ENCODE measurements around the gene LGR6. TPM values are rescaled to one million over a fixed set of nuclear protein-coding genes. Genes with fewer than 3 reads are reported as not detected.

LGR6 gene
- total RNA-seq, 2 experiments from 2014 or later: 0.26 TPM; not detected in 1

DNA sequence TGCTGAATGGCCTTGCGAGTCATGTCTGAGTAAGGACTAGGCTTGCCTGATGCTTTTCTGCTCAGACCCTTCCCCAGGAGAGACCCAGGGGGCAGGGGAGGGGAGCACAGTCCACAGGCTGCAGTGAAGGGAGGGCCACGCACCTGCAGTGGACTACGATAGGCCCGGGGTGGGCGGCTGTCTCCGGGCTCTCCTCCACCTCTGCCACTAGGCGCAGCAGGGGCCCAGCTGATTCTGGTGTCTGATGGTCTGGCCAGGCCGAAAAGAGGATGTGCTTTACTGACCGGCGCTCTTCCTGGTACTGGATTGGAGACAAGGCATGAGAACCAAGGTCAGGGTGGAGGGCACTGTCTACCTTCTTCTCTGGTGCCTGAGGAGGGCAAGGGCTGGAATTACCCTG, 41.2 kb upstream of the LGR6 start:
- CTCF ChIA-PET: interaction anchor here (0.6 to 5.6 kb wide), 2 partner anchors 32 to 113 kb away, joined by 3 to 32 read pairs; no protein-coding TSS in a partner anchor
- H3K4me1 Mint-ChIP-seq: peaks cover 49% of the 10 kb centered on the region

GRCh38 chr1:202153284-202153683, 40.3 kb upstream of the LGR6 start:
- CTCF ChIA-PET: interaction anchor here (0.6 to 5.6 kb wide), 3 partner anchors 18 to 112 kb away, joined by 3 to 32 read pairs (median 26); no protein-coding TSS in a partner anchor
- Mint-ChIP-seq H3K9me3 (ENCODE audit: low read depth) (no peaks in the 10 kb centered on the region), H3K36me3 (peaks cover 76% of the 10 kb centered on the region), H3K27ac (no peak overlapping the region), H3K4me3 (no peak overlapping the region), H3K27me3 (no peaks in the 10 kb centered on the region), H3K4me1 (peaks cover 54% of the 10 kb centered on the region)
- no peak for DNase-seq
- ATAC-seq: no peak

More for the DNA sequence above, 41.2 kb upstream of the LGR6 start:
- Mint-ChIP-seq H3K36me3 (peaks cover 75% of the 10 kb centered on the region), H3K27ac (no peak overlapping the region), H3K4me3 (no peak overlapping the region), H3K9me3 (ENCODE audit: low read depth) (no peaks in the 10 kb centered on the region), H3K27me3 (no peaks in the 10 kb centered on the region)
- no peak for DNase-seq
- no peak for ATAC-seq

DNA sequence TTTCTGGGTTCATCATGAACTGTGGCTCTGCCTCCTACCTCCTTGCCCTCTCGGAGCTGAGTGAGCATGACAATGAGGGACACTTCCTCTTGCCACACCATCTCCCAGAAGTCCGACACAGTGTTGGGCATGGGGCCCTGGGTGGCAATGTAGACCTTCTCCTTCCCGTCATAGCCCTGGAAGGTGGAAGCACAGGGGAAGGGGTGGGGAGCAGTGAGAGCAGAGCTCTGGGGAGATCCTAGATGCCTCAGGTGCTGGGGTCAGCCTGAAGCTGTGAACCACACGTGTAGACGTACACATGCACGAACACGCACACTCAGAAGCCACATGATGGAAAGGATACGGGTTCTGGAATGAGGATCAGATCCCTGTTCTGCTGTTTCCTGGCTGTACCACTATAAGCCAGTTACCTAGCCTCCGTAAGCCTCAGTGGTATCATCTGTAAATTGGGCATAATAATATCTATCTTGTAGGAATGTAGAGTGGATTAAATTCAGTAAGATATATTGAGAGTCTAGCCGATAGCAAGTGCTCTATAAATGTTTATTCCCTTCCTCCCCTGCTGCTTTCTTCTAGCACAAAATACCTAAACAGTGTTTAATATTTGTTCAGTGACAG, 39.3 kb upstream of the LGR6 start:
- H3K27ac Mint-ChIP-seq: peak overlapping the region; percentile 8

GRCh38 chr1:202154766-202155477, 38.7 kb upstream of the LGR6 start:
- Mint-ChIP-seq H3K27ac (peak overlapping the region; percentile 8), H3K27me3 (no peaks in the 10 kb centered on the region), H3K4me3 (no peak overlapping the region), H3K9me3 (ENCODE audit: low read depth) (no peaks in the 10 kb centered on the region), H3K4me1 (peaks cover 62% of the 10 kb centered on the region), H3K36me3 (peaks cover 77% of the 10 kb centered on the region)
- CTCF ChIA-PET: interaction anchor here (0.6 to 5.6 kb wide), 18 partner anchors 9 to 161 kb away, joined by 3 to 32 read pairs (median 8); partner anchors contain the start of genes ARL8A and LGR6
- ATAC-seq (peak; percentile 49), DNase-seq (peak; percentile 74)

More for the DNA sequence above, 39.3 kb upstream of the LGR6 start:
- DNase-seq: no peak
- Mint-ChIP-seq H3K9me3 (ENCODE audit: low read depth) (no peaks in the 10 kb centered on the region), H3K36me3 (peaks cover 76% of the 10 kb centered on the region), H3K27me3 (no peaks in the 10 kb centered on the region), H3K4me1 (peaks cover 60% of the 10 kb centered on the region), H3K4me3 (no peak overlapping the region)
- no peak for ATAC-seq
- CTCF ChIA-PET: interaction anchor here (0.6 to 5.6 kb wide), 18 partner anchors 8 to 162 kb away, joined by 3 to 32 read pairs (median 8); partner anchors contain the start of genes ARL8A and LGR6

DNA sequence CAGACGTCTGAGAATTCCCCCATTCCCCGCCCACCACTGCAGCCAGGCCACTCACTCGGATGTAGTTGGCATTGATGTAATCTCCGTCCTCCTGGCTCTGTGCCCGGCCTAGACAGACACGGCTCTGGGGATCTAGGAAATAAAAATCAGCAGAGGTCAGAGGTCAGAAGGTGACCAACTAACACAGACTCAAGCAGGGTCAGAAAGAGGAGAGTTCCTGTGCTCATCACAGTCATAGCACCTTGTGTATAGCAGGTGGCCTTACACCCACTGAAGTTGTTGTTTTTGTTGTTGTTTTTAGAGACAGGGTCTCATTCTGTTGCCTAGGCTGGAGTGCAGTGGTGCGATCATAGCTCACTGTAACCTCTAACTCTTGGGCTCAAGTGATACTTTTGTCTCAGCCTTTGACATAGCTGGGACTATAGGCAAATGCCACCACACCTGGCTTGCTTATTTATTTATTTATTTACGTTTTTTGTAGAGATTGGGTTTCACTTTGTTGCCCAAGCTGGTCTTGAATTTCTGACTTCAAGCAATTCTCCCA, 38.0 kb upstream of the LGR6 start:
- H3K27me3 Mint-ChIP-seq: no peaks in the 10 kb centered on the region
- DNase-seq (no peak), ATAC-seq (no peak)
- H3K27ac Mint-ChIP-seq: no peak overlapping the region
- CTCF ChIA-PET: interaction anchor here (1.0 to 5.6 kb wide), 16 partner anchors 9 to 160 kb away, joined by 3 to 32 read pairs (median 8); partner anchors contain the start of genes ARL8A and LGR6
- peaks cover 74% of the 10 kb centered on the region for H3K36me3 Mint-ChIP-seq
- H3K4me3 Mint-ChIP-seq: no peak overlapping the region
- H3K4me1 Mint-ChIP-seq: peaks cover 60% of the 10 kb centered on the region
- no peaks in the 10 kb centered on the region for H3K9me3 Mint-ChIP-seq (ENCODE audit: low read depth)

DNA sequence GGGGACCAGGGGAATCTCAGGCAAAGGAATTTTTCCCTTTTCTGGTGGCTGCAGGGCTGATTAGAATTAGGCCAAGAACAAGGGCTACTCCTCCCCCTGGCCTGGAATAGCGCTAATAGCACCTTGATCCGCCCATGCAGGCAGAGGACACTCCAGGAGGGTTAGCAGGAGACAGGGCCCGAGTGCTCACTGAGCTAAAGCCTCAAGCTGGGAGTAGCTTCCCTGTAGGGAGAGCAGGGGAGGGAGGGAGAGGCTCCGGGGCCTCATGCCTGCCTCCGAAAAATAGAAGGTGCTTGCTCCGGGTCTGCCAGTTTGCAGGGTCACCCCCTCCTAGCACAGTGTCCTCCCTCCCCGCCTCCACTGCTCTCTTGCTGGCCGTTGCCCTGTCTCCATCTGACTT, 37.0 kb upstream of the LGR6 start:
- peak overlapping the region; percentile 21 for H3K4me3 Mint-ChIP-seq
- peaks cover 65% of the 10 kb centered on the region for H3K36me3 Mint-ChIP-seq
- DNase-seq (no peak), ATAC-seq (no peak)
- H3K4me1 Mint-ChIP-seq: peaks cover 58% of the 10 kb centered on the region
- no peaks in the 10 kb centered on the region for H3K9me3 Mint-ChIP-seq (ENCODE audit: low read depth)
- no peaks in the 10 kb centered on the region for H3K27me3 Mint-ChIP-seq
- no peak overlapping the region for H3K27ac Mint-ChIP-seq
- CTCF ChIA-PET: interaction anchor here (1.4 to 5.6 kb wide), 8 partner anchors 10 to 36 kb away, joined by 3 to 32 read pairs (median 23); partner anchors contain the start of gene LGR6

DNA sequence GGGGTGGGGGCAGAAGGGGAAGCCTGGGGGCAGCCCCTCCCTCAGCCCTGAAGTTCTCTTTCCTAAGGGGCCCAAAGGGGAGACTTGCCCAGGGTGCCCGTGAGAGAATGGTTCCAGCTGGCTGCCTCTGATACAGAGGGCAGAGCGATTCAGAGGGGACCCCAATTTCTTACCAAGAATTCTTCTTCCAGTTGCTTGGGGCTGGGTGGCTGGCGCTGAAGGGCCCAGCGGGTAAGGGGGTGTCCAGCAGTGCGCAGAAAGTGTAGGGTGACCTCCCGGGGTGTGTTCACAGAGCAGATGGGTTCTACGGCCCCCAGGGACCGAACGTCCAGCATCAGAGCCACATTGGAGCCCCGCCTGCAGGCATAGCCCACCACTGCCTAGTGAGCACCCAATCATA, 35.7 kb upstream of the LGR6 start:
- ATAC-seq (no peak), DNase-seq (no peak)
- CTCF ChIA-PET: interaction anchor here (5.6 kb wide), 1 partner anchor 26 kb away, joined by 32 read pairs; no protein-coding TSS in a partner anchor
- Mint-ChIP-seq H3K27me3 (no peaks in the 10 kb centered on the region), H3K36me3 (peaks cover 57% of the 10 kb centered on the region), H3K4me1 (peaks cover 67% of the 10 kb centered on the region), H3K9me3 (ENCODE audit: low read depth) (no peaks in the 10 kb centered on the region), H3K4me3 (peak overlapping the region; percentile 98), H3K27ac (peak overlapping the region; percentile 99)

- peak overlapping the region; percentile 99 for H3K27ac Mint-ChIP-seq
- H3K9me3 Mint-ChIP-seq (ENCODE audit: low read depth): no peaks in the 10 kb centered on the region
- peaks cover 71% of the 10 kb centered on the region for H3K4me1 Mint-ChIP-seq
- ATAC-seq: peak; percentile 20
- peak overlapping the region; percentile 98 for H3K4me3 Mint-ChIP-seq
- peaks cover 49% of the 10 kb centered on the region for H3K36me3 Mint-ChIP-seq
- peak; percentile 77 for DNase-seq
- H3K27me3 Mint-ChIP-seq: no peaks in the 10 kb centered on the region
- CTCF ChIA-PET: interaction anchor here (0.7 to 6.2 kb wide), 7 partner anchors 12 to 329 kb away, joined by 3 to 32 read pairs (median 3); no protein-coding TSS in a partner anchor
These were observed 34.6 kb upstream of the LGR6 start for GRCh38 chr1:202158810-202159533.

DNA sequence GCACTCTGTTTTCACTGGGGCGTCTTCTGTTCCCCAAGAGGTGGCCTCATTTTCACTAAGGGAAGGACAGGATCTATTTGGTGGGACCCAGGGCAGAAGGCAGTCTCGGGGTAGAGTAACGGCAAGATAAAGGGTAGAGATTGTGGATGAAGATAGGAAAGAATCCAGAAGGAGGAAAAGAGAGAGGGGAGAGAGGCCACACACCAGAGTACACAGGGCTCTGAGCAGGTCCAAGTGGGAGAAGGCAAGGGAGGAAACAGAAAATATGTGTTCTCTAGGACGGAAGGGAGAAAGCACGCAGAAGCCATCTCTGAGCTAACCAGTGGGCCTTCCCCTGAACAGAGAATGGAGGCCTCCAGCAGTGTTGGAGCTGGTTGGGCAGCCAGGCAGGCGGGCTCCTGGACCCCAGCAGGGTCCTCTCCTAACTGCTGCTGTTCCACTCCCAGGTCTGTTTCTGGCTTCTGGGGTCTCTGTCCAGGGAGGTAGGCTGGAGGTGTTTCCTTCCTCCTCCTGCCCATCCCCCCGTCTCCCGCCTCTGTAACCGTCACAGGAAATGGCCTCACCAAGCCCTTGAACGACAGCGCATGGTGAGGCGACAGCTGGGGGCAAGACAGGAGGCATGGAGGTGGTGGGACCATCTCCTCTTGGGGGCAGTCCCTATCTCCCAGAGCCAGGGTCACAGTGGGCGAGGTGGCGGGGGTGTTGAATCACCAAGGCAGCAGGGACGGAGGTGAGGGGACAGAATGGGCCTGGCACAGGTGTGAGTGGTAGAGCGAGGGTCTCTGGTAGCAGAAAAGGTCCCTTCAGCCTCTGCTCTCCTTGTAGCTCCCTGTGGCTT, 33.8 kb upstream of the LGR6 start:
- H3K4me3 Mint-ChIP-seq: peak overlapping the region; percentile 98
- CTCF ChIA-PET: interaction anchor here (0.6 to 6.2 kb wide), 14 partner anchors 11 to 330 kb away, joined by 3 to 32 read pairs (median 4); partner anchors contain the start of genes RNPEP and TIMM17A
- DNase-seq (peak; percentile 87), ATAC-seq (peak; percentile 29)
- peaks cover 75% of the 10 kb centered on the region for H3K4me1 Mint-ChIP-seq
- no peaks in the 10 kb centered on the region for H3K9me3 Mint-ChIP-seq (ENCODE audit: low read depth)
- H3K27ac Mint-ChIP-seq: peak overlapping the region; percentile 99
- no peaks in the 10 kb centered on the region for H3K27me3 Mint-ChIP-seq
- peaks cover 41% of the 10 kb centered on the region for H3K36me3 Mint-ChIP-seq

GRCh38 chr1:202160377-202160940, 33.1 kb upstream of the LGR6 start, which contains the start of gene PTPN7:
PTPN7 (minus strand) TSS chr1:202160602; CDS start chr1:202159402, 1,200 bp downstream.
- H3K27ac Mint-ChIP-seq: peak within 1 kb of the TSS; percentile 99
- ATAC-seq (peak; percentile 38), DNase-seq (peak; percentile 87)
- no peaks in the 10 kb centered on the region for H3K9me3 Mint-ChIP-seq (ENCODE audit: low read depth)
- peaks cover 34% of the 10 kb centered on the region for H3K36me3 Mint-ChIP-seq
- no peaks in the 10 kb centered on the region for H3K27me3 Mint-ChIP-seq
- H3K4me3 Mint-ChIP-seq: peak within 1 kb of the TSS; percentile 98
- CTCF ChIA-PET: interaction anchor here (1.0 to 6.2 kb wide), 12 partner anchors 11 to 331 kb away, joined by 3 to 32 read pairs (median 5); partner anchors contain the start of genes RNPEP and TIMM17A
- H3K4me1 Mint-ChIP-seq: peaks cover 76% of the 10 kb centered on the region

- no peak for ATAC-seq
- no peaks in the 10 kb centered on the region for H3K27me3 Mint-ChIP-seq
- H3K36me3 Mint-ChIP-seq: peaks cover 27% of the 10 kb centered on the region
- H3K9me3 Mint-ChIP-seq (ENCODE audit: low read depth): no peaks in the 10 kb centered on the region
- H3K27ac Mint-ChIP-seq: peak overlapping the region; percentile 99
- no peak for DNase-seq
- H3K4me1 Mint-ChIP-seq: peaks cover 76% of the 10 kb centered on the region
- peak overlapping the region; percentile 98 for H3K4me3 Mint-ChIP-seq
- CTCF ChIA-PET: interaction anchor here (1.4 to 6.2 kb wide), 10 partner anchors 10 to 206 kb away, joined by 3 to 32 read pairs (median 10); partner anchors contain the start of genes LGR6 and TIMM17A
These were observed 32.2 kb upstream of the LGR6 start for GRCh38 chr1:202161151-202162046.
